KG1 (cell line): Measurements from ENCODE around the gene P2RX3.

Source experiments
- DNase-seq: peaks from one replicate; lab custom pipeline; 2025; lab: John Stamatoyannopoulos, UW

P2RX3 gene

GRCh38 chr11:57373146-57373545 lies 35.0 kb downstream of the P2RX3 start:
- DNase-seq, result no peak

GRCh38 chr11:57374966-57375365 lies 36.8 kb downstream of the P2RX3 start:
- no peak for DNase-seq

GRCh38 chr11:57375490-57375889 lies 37.3 kb downstream of the P2RX3 start:
- no peak for DNase-seq

- no peak for DNase-seq
Observed at GRCh38 chr11:57376095-57377090, 38.2 kb downstream of the P2RX3 start.

GRCh38 chr11:57377107-57377506 lies 39.0 kb downstream of the P2RX3 start:
- DNase-seq, result no peak

- no peak for DNase-seq
Observed at GRCh38 chr11:57378186-57378585, 40.0 kb downstream of the P2RX3 start.

- no peak for DNase-seq
Observed at GRCh38 chr11:57379732-57380131, 41.6 kb downstream of the P2RX3 start.

- DNase-seq, result no peak
Observed at GRCh38 chr11:57380975-57381374, 42.8 kb downstream of the P2RX3 start, which contains the start of gene PRG3. PRG3 (minus strand) TSS chr11:57381150; CDS start chr11:57380708, 442 bp downstream.

GRCh38 chr11:57386178-57386940 lies 48.2 kb downstream of the P2RX3 start:
- DNase-seq, result no peak

- no peak for DNase-seq
Observed at GRCh38 chr11:57387289-57388030, 49.3 kb downstream of the P2RX3 start.

GRCh38 chr11:57390535-57390934 lies 52.4 kb downstream of the P2RX3 start, which contains the start of gene PRG2:
PRG2 (minus strand) TSS chr11:57390650; CDS start chr11:57389944, 706 bp downstream.
- DNase-seq, result no peak

- DNase-seq, result no peak
Observed at GRCh38 chr11:57391111-57391510, 53.0 kb downstream of the P2RX3 start.

GRCh38 chr11:57391539-57391938 lies 53.4 kb downstream of the P2RX3 start:
- no peak for DNase-seq

- DNase-seq, result no peak
Observed at GRCh38 chr11:57392066-57392762, 54.1 kb downstream of the P2RX3 start.

GRCh38 chr11:57392763-57393105 lies 54.6 kb downstream of the P2RX3 start:
- DNase-seq, result no peak

GRCh38 chr11:57394203-57394965 lies 56.2 kb downstream of the P2RX3 start:
- DNase-seq, result no peak

- DNase-seq, result no peak
Observed at GRCh38 chr11:57395905-57396623, 57.9 kb downstream of the P2RX3 start.

- no peak for DNase-seq
Observed at GRCh38 chr11:57396744-57397143, 58.6 kb downstream of the P2RX3 start.

- no peak for DNase-seq
Observed at GRCh38 chr11:57397394-57397990, 59.3 kb downstream of the P2RX3 start.

GRCh38 chr11:57399221-57399620 lies 61.1 kb downstream of the P2RX3 start:
- no peak for DNase-seq
